GM18519 (cell line): ENCODE measurements around the gene PRKCH.

ENCODE experiments used
- ATAC-seq: cut with Tn5 transposase; IDR thresholded peaks from one replicate; pipeline ENCODE4 v1.9.1; 2021; ENCODE audit warnings: mild to moderate bottlenecking, moderate library complexity; ENCODE audit not compliant: unreplicated experiment, low FRiP score

PRKCH gene

DNA sequence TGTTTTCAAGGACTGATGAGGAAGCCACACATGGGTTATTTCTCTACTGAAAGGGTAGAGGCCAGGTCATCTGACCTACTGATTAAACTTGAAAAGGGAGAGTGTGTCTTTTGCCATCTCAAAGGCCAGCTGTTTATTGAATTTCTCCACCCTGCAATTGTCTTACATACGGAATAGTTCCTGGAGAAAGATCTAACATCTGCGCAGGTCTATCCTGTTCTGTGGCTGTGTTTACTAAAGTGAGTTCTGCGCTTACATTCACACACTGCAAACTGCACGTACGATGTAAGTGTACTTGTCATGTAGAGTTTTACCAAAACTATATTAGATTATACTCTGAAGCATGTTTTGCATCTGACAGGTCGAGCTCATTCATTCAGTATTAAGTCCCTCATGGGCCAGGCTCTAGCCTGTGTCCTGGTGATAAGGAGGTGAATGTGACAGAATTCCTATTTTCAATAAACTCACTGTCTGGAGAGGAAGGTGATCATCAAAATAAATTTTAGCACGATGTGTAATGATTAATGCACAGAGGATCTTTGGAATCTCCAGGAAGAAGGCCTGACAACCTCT is 96.6 kb downstream of the PRKCH start:
- ATAC-seq: no peak

DNA sequence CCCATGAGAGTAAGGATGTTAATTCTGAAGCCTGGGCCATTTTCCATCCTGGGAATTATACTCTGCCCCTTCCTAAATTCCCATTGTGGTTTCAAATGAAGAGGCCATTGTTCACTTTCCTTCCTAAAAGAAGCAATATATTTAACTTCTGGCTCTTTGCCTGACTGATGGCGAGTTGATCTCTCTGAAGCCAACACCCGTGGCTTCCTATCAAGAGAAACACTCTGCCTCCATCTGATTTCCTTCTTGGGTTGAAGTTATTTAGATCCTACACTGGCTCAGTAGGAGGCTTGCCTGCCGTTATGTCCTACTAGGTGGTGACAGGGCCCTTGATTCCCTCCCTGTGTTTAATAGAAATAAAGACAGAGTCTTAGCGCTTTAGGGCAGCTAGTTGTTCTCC is 97.4 kb downstream of the PRKCH start:
- no peak for ATAC-seq

DNA sequence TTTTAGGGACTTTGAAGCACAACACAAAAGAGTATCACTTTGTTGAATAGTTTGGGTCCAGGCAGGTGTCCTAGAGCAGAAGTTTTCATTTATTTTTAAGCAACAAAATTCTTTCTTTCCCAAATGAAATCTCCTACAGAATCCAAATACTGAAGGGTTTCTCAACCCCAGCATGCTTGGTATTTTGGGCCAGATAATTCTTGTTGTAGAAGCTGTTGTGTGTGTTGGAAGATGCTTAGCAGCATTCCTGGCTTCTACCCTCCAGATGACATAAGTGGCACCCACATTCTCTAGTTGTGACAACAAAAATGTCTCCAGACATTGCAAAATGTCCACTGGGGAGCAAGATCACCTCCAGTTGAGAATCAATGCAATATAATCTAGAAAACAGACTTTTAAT is 97.8 kb downstream of the PRKCH start:
- no peak for ATAC-seq

DNA sequence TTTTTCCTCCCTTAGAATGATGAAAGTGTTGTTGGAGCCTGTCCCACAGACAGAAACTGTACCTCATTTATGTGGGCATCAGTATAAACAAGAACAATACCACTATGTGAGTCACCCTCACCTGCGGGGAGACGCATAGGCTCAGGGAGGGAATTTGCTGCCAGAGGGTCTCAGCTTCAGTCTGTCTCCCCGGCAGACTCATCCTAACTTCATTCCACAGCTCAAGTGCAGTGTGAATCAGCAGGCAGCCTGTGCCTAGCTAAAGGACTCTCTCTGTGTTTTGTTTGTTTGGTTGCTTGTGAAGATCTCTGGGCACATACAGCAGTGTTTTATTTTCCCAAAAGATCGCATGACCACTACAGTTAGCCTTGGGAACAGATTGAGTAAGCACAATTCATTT is 98.9 kb downstream of the PRKCH start:
- no peak for ATAC-seq

DNA sequence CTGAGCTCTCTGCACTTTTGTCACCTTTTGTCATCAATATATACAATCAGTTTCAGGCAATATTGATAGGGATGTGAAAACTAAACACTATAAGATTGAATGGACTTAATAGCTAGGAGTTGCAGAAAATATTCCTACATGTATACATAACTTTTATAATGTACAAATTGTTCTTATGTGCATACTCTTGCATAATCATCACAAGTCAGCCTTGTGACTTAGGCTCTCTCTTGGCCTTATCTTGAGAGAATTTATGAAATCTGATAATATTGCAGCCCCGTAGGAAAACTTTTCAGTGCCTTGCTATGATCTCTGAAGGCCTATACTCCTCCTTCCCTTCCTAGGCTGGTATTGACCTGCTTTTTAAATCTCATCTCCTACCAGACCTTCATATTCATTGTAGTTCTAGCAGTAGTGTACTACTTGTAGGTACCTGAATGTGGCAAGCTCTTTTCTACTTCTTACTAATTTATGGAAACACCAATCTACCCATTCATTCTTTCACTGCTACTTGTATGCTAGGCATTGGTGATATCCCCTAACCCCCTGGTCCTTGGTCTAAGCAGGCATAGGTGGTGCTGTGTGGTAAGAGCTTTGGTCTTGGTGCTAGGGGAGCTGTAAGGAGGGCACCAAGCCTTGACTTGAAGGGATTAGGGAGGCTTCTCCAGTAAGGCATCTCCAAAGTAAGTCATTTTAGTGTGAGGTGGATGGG is 100.0 kb downstream of the PRKCH start:
- no peak for ATAC-seq

DNA sequence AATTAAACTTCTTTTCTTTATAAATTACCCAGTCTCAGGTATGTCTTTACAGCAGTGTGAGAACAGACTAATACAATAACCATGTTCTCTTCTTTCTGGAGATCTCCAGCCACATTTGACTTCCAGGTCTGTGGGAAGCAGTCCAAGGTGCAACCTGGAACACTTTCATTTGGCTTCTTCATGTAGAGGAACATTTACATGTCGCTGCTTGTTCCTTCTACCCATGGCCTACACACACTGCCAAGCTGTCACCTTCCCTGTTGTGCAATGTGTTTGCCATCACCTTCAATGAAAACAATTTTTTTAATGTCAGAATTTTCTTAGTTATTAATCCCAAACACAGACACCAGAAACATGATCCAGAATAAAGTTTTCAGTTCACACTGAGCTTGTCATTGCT is 104.7 kb downstream of the PRKCH start:
- no peak for ATAC-seq

DNA sequence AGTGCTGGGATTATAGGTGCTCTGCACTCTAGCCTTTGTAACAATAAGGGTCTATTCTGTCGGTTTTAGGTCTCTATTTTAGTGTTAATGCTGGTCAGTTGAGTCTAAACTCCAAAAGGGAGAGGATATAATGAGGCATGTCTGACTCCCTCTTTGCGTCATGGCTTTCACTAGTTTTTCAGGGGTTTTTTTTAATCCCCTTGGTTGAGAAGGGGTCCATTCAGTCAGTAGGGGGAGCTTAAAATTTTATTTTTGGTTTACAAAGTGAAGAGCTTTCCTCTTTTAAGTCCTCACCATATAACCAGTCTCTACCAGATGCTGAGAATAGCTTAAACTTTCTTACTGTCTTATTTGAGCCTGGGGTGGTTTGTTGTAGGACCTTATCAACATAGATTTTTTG is 106.9 kb downstream of the PRKCH start:
- no peak for ATAC-seq

DNA sequence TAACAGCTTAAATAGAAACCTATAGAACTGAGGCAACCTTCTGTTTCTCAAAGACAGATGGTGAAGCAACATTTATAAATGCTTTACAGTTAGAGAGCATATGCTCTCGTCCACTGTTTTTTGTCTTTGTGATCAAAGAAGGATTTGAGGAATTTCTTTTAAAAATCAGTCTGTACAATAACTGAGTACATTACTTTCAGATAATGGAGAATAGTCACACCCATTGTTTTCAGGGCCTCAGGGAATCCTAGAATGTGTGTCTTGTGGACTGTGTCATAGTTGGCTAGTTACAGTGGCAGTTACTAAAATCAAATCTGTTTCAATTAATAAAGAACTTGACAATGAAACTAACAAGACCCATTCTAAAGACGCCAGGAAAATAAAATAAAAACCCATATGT is 107.9 kb downstream of the PRKCH start:
- ATAC-seq: no peak

DNA sequence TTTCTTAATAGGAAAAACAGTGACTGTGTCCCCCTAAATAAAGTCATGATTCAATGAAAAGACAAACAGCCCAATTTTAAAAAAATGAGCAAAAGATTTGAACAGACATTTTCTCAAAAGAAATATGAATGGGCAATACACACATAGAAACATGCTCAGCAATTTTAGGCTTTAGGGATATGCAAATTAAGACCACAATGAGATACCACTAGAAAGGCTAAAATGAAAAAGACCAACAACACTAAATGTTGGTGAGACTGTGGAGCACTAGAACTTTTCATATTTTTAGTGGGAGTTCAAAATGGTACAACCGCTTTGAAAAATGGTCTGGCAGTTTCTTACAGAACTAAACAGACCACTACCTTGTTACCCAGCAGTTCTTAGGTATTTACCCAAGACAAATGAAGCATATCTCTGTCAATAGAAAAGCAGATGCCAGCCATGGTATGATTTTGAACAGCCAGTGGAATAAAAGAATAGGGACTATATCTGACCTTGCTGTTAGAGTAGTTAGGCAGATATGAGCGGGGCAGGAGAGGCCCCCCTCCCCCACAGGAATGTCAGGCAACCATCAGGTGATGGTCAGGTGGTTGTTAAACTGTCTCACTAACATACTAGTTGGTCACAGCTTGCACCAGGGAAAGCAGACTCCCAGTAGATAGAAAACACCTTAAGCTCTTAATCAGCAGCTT is 108.8 kb downstream of the PRKCH start:
- ATAC-seq: no peak

DNA sequence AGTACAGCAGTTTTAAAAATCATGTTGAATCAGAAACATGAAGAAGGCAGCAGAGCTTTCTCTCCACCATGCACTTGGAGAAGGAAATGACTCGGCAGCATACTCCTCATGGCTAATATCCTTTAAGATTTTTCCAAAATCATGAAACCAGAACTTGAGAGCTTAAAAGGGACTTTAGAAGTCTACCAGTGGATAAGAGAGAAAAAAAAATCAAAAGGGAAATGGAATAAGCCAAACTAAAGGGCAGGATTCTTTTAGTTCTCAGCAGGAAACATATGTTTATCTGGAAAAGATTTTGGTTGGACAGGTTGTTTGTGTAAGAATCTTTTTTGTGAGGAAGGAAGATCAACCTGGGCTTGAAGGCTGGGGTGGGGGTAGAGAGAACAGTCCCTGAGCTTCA is 111.8 kb downstream of the PRKCH start:
- ATAC-seq: no peak

DNA sequence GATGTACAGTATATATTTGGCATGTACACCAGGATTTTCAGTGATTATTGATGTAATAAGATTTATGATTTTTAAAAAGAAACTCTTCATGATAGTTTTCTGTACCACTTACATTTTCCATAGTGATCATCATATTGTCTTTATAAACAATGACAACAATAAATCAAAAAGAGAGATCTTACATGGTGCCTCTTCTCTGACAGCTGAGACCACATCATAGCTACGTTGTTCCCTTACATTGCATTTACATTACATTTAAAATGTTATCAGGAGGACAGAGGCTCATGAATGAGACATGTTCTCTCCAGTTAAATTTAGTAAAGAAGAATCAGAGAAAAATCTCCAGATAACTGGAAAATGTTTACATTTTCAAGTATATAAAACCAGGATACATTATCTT is 112.4 kb downstream of the PRKCH start:
- no peak for ATAC-seq

DNA sequence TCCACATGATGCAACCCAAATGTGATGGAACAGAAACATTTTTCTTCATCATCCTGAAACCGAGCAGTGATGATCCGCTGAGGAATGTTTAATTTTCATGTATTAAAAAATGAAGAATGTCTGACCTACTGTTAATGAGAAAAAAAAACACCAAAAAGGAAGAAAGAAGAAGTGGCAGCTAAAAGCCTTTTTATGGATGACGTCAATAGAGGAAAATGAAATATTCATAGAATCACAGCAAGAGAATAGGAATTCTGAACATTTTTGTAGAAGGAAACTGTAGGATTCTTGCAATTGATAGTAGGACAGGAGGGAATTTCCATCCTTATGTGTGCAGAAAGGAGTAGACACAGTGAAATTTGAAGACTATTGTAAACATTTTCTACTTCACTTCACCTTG is 112.9 kb downstream of the PRKCH start:
- no peak for ATAC-seq

DNA sequence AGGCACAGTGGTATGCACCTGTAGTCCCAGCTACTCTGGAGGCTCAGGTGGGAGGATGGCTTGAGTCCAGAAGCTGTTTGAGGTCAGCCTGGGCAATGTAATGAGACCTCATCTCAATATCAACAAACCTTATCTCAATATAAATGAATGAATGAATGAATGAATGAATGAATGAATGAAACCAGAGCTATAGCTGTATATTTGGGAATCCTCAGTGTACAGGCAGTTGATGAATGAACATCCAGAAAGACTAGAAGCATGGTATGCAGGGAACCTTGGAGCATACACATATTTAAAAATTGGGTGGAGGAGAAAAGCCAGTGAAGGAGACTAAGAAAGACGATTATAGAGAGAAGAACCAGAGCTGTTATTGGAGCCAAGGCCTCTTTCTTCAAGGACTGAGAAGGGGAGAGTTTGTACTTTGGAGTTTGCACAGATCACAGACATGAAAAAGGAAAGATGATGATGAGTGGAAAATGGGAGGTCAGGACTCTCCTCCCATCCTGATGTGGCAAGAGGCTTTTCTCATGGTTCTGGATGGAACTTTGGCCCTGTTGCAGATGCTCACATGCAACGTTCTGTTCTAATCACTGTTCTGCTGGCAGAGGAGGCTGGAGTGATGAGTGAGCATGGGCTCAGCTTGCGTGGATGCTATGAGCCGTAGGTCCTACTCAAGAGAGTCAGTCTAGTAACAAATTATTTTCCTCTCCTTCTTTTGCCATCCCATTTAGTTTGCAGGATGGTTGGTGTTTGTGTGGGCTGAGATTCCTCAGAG is 114.4 kb downstream of the PRKCH start:
- no peak for ATAC-seq

DNA sequence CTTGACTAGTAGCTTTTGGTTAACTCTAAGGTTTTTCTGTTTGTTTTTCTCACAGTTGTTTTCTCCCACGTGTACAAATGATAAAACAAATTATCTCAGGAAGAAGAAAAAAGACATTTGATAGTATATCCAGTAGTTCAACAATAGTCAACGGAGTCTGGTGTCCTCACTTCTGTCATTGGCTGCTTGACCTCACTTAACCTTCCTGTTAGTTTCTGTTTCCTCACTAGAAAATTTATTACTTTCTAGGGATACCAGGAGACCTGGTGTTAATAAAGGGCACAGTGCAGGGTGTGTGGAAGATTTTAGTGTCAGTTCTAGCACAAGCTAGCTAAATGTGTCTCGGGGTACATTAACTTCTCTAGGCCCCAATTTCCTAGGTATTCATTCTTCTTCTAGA is 116.0 kb downstream of the PRKCH start:
- no peak for ATAC-seq

DNA sequence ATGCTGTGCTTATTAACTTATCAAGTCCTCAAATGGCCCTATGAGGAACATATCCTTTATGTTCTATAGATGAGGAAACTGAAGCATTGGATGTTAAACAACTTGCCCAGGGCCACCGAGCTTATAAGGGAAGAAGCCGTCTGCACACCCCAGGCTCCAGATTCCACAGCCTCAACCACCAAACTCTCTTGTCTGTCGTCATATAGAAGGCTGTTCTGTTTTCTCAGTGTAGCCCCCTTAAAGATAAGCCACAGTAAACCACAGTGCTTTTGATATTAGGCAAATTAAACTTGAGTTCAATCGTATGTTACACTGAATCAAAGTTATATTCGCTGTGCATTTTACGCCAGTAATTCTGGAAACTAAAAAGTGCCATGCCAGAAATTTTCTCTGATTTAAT is 116.7 kb downstream of the PRKCH start:
- ATAC-seq: no peak

DNA sequence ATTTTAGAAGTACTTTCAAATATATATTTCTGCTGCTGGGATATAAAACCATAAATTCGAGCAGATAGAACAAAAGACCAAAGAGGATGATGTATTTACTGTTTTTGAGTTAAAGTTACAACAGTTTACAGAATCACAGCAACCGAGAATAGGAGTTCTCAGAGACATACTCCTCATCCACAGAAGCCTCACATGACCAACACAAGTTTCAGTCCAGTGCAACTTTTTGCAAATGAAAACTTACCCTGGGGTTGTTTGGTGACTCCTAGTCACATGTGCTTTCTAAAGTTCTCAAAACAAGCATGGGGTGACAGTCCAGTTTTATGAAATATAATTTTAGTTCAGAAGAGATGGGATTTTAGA is 117.1 kb downstream of the PRKCH start:
- ATAC-seq: peak; percentile 62

DNA sequence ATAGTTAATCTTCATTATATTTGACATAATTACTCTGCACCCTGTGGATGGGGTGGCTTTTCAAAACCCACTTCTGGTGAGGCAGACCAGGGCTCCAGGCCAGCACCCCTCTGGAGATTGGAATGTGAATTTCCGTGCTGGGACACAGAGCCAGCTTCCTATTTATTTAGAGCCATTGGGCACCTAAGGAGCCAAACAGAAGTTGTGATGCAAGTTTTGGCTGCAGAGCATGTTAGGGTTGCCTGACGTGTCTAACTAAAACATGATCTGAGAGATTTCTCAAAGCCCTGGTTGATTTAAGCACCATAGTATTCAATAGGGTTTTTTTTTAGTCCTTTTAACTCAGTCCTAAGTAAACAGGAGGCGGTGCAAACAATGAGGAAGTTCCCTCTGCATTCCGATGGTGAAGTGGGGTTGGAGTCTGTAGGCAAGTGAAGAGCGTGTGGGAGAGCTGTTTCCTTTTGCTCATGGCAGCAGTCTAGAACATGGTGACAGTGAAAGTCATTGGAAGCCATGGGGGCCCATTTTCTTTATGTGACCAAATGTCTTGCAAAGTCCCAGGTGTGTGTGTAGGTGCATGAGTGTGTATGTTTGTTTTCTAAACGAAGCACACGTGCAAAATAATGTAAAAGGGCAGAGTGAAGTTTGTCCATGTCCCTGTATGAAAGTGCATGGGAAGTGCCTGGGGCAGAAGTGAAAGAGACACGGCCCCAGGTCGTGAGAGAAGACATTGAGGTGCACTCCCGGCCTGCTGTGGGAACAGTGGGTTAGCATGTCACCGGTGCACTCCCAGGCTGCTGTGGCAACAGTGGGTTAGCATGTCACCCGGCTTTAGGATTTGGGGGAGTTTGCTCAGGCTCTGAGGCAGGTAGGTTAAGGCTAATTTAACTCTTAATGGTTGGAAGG is 117.7 kb downstream of the PRKCH start:
- peak; percentile 31 for ATAC-seq

DNA sequence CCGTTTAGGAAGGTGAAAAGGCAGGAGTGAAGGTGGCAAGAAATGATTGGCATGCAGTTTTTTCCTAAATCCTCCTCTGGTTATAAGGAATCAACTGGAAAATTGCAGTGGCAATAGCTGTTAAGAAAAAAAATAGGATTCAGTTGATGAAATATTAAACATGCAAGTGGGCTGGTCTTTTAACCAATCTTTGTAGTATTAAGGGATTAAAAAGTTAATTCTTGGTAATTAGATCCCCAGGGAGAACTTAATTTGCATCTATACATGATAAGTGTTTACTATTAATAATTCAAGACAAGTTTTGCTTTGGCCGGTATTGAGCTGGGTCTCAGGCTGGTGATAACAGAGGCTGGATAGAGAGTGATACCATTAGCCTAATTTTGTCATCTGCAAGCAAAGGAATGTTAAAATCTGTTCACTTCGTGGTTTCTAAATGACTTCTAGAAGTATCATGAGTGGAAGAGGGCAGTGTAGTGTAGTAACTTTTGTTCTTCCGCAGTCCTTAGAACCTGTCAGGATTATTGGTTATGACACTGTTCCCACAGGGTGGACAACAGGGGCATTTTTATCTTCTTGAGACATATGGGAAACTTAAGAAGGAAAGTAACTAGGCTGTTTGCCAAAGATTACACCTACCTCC is 118.5 kb downstream of the PRKCH start:
- no peak for ATAC-seq

DNA sequence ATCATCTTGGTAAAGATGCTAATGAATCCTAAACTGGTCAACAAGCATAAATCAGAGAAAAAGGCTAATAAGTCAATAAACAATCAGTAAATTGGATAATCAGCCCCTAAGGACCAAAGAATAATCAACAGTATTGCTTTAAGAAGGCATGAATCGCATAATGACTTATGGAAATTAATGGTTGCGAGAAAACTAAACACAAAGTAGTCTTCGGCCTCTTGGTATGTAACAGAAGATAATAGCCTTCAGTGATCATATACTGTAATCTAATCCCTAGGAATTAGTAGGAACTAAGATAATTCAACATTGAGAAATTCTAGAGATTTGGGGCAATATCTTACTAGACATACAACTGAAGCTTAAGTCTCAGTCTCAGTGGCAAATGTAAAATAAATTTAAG is 122.1 kb downstream of the PRKCH start:
- no peak for ATAC-seq

DNA sequence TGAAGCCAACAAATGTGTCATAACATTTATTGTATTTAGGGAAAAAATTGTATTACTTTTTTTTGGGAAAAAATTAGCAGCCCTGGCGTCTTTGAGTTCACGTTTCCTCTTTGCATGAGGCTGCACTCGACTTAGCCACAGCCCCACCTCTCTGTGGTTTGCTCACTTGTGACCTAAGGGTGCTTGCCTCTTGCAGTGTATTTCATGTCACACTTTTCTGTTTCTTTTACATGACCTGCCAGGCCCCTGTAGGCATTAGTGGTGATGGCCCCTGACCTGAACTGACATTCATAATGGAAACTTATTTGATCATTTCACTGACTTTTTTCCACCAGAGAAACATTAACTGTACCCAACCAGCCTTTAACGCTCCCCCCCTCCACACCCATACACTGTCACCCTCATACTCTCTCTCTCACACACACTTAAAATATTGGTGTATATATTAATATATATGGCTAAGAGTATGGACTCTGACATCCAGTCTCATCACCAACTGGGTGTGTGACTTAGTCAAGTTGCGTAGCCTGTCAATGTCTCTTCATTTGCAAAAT is 122.9 kb downstream of the PRKCH start:
- ATAC-seq: peak; percentile 82
